Activated CD4-positive, CD25-positive, alpha-beta regulatory T cell (primary cell): ENCODE results near the gene YLPM1.

ENCODE experiments used
- DNase-seq, 4 experiments: peaks; one replicate each; lab custom pipeline; 2025; lab: John Stamatoyannopoulos, UW

YLPM1 gene

GRCh38 chr14:74840603-74841030 lies 77.5 kb downstream of the YLPM1 start:
- DNase-seq: no peak

- DNase-seq: no peak
These were observed 78.4 kb downstream of the YLPM1 start for GRCh38 chr14:74841230-74842207.

GRCh38 chr14:74843653-74844052 lies 80.5 kb downstream of the YLPM1 start:
- DNase-seq: no peak

DNA sequence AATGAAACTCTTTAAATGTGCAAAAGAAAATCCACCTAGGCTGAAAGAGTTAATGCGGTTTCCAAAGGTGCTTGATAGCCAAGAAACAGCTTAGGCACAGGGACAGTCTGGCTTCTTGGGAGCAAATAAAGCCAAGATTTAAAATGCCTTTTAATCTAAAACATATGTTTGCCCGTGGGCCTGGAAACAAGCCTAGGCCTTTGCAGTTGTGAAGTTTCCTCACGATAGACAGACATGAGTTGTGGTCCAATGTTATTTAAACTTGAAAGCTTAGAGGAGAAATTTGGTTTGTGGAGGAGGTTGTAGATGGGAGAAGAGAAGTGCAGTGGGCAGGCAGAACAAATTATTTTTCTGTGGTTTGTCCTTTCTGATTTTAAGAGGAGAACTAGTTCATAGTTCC lies 83.1 kb downstream of the YLPM1 start:
- DNase-seq: no peak

- DNase-seq: no peak
These were observed 84.0 kb downstream of the YLPM1 start for GRCh38 chr14:74846968-74847665.

DNA sequence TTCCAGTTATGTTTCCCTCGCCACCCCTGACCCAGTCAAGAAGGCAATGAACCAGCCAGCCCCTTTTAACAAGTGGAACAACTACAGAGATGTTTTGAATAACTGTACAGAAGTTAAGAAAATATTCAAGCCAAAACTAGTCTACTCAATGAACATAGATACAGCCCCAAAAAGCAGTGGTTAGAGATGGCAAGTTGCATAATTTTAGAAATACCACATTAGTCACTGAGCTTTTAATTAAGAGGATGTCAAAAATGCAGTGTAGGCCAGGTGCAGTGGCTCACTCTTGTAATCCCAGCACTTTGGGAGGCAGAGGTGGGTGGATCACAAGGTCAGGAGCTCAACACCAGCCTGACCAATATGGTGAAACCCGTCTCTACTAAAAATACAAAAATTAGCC lies 85.7 kb downstream of the YLPM1 start:
- no peak for DNase-seq

GRCh38 chr14:74852922-74853530 lies 89.9 kb downstream of the YLPM1 start:
- no peak for DNase-seq

DNA sequence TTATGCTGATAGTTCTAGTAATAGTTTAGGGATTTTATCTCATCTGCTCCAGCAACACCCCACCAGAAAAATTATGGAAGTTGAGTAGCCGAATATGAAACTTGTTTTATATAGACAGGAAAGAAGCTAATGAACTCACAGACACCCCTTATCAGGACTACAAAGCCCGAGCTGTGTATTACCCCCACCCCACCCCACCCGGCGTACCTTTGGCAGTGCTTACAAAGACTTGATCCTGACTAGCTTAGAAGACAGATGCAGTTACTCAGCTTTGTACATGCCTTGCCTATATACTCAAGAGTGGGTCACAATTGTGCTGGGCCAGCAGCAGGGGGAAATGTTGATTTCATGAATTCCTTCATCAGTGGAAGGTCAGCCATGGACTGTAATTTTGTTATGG lies 90.5 kb downstream of the YLPM1 start:
- DNase-seq: no peak

GRCh38 chr14:74855021-74855420 lies 91.9 kb downstream of the YLPM1 start:
- no peak for DNase-seq

DNA sequence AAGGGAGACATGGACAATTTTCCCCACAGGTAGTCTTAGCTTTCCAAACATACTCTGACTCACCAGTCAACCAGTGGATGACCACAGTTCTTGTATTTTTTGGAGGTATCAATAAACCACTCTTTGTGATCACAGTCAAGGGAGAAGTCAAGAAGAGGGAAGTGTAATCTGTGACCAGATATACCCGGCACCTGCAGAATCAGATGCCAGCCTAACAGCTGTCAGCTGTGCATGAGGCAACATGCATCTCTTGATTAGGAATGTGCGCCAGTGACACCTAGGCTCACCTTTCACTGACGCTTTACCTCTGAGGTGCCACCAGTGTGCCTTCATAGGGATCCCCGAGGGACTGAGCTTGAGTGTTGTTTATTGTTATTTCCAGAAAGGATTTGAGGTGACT lies 92.8 kb downstream of the YLPM1 start:
- DNase-seq: no peak

GRCh38 chr14:74856366-74856765 lies 93.2 kb downstream of the YLPM1 start:
- DNase-seq: no peak

DNA sequence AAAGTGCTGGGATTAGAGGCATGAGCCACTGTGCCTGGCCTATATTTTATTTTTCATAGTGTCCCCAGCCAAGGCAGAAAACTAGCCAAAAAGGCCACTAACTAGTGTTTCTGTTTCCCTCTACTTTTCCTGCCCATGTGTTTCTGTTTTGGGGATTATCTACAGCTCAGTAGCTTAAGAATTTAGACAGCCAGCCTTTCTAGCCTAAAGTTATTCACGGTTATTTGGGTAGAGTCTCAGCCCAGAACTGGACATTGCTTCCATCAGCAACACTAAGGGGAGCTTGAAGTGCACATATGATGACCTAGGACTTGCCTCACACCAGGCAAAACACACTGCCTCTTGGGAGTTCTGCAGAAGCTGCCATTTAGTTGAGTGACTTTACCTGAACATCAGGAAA lies 94.9 kb downstream of the YLPM1 start:
- no peak for DNase-seq

GRCh38 chr14:74859757-74860552 lies 96.8 kb downstream of the YLPM1 start:
- DNase-seq: no peak

DNA sequence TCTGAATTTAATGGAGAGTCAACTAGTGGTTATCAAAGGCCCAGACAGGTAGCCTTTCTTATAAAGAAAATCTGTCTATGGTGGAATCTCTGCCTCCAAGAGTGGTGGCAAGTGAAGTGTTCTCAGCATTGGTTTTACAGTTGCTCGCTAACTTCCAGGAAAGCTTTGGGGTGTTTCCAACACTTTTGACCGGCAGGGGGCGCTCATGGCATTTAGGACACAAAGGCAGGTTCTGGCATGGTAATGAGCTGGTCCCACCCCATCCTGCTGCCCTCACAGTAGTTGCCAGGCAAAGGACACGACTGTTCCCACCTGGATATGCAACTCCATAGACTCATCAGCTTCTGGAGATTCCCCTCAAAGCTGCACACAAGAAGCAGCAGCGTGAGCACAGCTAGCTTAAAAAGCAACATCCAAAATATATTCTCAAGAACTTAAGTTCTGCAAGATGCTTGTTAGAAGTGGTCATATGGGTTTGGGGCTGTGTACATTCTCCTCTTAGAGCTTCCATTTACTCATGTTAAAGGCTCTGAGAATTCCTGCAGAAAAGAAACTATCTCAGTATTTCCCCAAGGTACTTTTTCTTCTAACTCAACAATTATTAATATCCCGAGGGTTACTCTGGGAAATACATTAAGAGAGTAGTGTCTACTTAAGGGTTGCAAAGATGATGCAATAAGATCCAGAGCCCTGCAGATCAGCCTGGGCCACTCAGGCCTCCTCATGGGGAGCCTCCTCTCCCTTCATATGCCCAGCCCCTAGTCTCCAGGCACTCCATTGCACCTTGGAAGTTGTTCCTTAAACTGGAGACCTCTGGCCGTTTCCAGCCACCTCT lies 98.0 kb downstream of the YLPM1 start:
- DNase-seq: peak; percentile 81 to 97 (median 90)

DNA sequence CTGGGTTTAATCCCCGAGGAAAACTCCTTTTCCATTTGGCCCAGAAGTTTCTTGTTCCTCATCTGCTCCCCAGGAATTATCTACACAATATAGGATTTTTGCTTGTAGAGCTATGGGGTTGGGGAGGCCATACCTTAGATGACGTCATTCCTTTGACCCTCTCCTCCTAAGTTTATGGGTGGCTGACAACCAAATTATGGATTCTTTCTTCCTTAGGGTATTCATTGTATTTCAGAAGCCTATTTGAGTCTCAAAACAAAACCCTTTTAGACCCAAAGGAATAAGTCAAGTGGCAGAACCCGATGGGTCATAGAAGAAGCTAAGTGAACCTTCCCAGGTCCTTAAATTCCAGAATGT lies 98.6 kb downstream of the YLPM1 start:
- no peak for DNase-seq

DNA sequence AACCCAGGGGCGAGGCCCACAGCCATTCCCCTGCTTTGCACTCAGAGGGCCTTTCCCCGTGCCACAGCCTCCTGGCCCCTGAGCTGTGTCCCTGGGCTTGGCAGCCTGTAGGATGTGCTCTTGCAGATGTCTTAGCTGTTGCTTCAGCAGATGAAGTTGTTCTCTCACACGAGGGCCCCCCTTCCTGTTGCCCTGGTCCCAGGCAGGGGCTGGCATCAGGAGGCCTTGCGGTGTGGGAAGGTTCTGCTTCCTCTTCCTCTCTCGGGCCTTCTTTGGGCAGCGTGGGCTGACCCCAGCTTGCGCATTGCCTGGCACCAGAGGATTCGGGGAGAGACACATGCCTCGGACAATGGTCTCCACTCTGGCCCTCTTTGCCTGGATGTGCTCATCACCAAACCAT lies 100.2 kb downstream of the YLPM1 start:
- no peak for DNase-seq

DNA sequence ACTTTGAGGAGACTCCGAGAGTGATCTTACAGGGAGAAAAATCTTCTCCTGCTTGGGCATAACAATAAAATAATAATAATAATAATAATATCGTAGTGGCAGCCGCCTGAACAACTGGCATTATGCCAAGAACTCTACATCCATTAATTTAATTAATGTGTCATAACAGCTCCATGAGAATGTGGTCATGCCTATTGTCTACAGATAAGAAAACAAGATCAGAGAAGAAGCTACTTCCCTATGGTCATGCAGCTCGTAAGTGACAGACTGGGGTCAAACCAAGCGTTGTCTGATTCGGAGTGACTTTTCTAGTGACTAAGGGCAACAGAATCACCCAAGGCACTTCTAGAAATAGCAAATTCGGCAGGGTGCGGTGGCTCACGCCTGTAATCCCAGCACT lies 101.1 kb downstream of the YLPM1 start:
- DNase-seq: no peak

- DNase-seq: no peak
These were observed 102.0 kb downstream of the YLPM1 start for GRCh38 chr14:74865156-74865555.

DNA sequence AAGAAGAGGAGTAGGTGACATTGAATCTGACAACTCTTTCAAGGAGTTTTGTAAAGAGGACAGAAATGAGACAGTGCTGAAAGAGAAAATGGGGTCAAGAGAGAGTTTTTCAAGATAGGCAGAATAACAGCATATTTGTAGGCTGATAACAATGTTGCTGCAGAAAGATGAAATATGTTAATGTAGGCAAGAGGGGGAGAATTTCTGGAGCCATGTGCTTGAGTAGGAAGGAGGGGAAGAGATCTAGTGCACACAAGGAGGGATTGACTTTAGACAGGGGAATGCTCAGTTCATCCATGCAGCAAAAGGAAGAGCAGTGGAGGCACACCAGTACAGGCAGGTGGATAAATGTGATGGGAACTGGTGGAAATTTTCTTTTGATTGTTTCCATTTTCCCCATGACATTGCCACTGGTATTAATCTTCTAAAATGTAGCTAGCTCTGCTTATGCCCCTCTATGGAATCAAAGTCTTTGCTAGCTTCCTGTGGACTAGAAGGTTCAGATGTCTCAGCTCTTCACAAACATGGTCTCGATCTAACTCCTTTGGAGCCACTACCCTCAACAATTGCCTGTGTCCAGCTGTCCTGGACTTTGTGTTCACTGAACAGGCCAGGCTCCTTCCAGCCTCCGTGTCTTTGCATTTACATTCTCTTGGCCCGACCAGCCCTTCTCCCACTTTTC lies 103.7 kb downstream of the YLPM1 start:
- no peak for DNase-seq

DNA sequence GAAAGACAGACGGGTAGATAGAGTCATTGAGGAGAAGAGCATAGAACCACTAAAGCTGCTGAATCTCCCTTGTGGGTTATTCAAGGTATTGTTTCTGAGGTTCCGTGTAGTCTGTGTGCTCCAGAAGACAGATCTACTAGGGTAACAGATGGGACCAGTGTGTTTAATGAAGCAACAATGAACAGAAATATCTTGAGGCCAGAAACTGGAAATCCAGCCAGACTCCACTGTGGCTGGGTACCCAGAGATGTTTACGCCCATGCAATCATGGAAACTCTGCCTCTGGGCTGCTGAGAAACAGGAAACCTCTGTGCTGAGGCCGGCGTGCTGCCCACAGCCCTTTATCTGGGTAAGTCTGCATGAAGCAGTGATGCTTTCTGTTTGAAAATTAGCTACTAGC lies 104.6 kb downstream of the YLPM1 start:
- peak in 1 of 4 experiments; percentile 9 for DNase-seq

- DNase-seq: no peak
These were observed 105.6 kb downstream of the YLPM1 start for GRCh38 chr14:74868739-74869138.
